GM18951 (cell line): Measurements from ENCODE around the gene RNF213.
"Not testable (repeated sequence)": the region's sequence is repeated elsewhere in the genome, so short reads cannot be mapped to it uniquely, and the experiment has no call there.

Source experiments
- POLR2A ChIP-seq: IDR thresholded peaks from 4 replicates; pipeline ENCODE4 v1.6.1; 2011; ENCODE audit warnings: mild to moderate bottlenecking; ENCODE audit not compliant: insufficient read length, insufficient read depth; ENCODE audit errors: extremely low read depth
- in situ Hi-C: fragments of 300-500 bp; cut with MboI; formaldehyde crosslinking; loops from one replicate; pipeline ENCODE4 v1.12.0; 2022; ENCODE audit warnings: low sequenced_read_pairs, mixed read lengths, inconsistent platforms; ENCODE audit not compliant: unreplicated experiment

Gene RNF213

DNA sequence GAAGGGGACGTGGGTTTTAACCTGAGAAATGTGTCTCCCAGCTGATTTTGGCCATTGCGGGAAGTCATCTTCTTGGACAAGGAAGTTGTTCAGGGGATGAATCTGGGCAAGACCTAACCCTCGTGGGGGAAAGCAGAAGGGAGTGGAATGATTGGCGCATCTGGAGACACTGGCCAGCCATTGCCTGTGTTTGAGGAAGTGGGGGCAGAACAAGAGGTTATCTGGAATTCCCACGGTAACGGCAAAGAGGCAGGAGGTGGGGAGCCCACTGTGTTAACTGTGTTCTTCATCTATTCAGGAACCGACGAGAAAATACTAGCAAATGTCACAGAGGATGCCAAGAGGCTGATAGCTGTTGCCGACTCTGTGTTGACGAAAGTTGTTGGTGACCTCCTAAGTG, 66.9 kb downstream of the RNF213 start:
- in situ Hi-C loops: no loop called here
- no peak for TF ChIP-seq POLR2A

DNA sequence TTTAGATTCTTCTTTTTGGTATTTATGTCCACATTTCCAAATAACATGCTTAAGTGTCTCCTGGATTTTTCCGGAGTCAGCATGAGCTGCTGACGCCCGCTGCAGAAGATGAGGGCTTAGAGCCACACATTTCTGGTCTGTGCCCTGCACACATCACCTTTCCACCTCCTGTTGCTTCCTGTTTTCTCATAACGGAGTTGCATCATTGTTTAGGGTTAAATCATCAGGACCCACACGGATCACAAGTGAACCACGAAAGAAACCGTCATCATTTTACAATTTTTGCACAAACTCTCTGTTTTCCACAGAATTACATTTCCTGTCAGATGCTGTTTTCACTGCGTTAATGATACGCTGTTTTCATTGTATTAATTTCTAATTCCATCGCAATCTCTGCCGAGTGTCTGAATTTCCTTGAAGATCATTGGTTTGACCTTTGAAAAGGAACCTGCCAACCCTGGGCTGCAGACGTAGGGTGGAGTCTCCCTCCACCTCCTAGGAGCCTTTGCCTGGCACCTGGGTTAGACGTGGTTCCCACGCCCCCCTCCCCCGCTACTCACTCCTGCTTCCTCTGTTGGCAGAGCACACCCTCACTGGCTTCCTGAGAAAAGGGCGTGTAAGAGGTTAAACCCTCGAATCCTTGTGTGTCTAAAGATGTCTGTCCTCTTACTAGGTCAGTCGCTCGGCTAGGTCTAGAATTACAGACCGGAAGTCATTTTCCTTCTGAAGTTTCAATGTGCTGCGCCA, 68.2 kb downstream of the RNF213 start:
- no peak for TF ChIP-seq POLR2A
- in situ Hi-C loops: no loop called here

DNA sequence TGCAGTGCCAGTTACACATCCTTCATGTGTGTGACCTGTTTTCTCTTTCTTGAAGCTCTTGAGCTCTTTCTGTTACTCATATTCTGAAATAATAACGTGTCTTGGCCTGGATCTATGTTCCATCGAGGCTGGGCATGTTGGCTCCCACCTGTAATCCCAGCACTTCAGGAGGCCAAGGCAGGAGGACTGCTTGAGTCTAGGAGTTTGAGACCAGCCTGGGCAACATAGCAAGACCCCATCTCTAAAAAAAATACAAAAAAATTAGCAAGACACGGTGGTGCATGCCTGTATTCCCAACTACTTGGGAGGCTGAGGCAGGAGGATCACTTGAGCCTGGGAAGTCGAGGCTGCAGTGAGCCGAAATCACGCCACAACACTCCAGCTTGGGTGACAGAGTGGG, 68.8 kb downstream of the RNF213 start:
- in situ Hi-C loops: not testable (repeated sequence)

DNA sequence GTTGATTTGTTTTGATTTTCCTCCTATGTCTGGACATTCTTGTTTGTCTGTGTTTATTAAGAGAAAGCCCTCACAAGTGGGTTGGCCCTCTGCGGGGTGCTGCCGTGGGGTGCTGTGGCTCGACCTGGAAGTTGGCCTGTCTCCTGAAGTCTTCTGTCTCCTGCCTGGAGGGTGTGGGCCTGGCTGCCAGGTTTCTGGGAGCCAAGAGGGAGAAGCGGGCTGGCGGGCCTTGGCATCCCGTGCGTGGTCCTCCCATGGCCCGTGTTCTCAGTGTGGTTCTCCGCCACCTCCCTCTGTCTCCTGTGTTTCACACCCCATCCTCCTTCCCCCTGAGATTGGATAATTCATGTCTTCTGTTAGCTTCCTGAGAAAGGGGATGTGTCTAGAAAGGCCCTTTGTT, 69.6 kb downstream of the RNF213 start:
- in situ Hi-C loops: no loop called here
- TF ChIP-seq POLR2A: no peak

DNA sequence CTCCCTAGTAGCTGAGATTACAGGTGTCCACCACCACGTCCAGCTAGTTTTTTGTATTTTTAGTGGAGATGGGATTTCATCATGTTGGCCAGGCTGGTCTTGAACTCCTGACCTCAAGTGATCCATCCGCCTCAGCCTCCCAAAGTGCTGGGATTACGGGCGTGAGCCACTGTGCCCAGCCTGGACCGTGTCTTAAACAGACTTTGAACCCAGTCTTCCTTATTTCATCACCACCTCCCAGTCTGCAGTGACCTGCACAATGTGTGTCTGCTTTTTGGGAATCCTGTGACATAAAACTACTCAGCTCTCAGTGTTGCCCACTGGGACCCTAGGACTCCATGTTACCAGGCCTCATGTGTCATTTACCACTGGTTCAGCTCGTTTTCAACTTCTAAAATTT, 70.3 kb downstream of the RNF213 start:
- in situ Hi-C loops: not testable (repeated sequence)

DNA sequence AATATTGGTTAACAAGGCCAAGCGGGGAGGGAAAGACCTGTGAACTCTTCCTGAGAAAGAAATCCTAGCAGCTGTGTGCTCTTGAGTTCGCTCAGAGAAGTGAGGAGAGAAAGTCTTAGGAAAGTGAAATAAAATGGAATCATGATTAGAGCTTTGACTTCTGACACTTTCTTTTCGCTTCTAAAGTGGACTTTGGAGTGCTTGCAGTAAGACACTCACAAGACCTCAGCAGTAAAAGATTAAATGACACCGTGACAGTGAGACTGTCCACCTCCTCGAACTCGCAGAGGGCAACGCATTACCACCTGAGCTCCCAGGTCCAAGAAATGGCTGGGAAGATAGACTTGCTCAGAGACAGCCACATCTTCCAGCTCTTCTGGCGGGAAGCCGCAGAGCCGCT, 71.2 kb downstream of the RNF213 start:
- in situ Hi-C loops: no loop called here
- TF ChIP-seq POLR2A: no peak

DNA sequence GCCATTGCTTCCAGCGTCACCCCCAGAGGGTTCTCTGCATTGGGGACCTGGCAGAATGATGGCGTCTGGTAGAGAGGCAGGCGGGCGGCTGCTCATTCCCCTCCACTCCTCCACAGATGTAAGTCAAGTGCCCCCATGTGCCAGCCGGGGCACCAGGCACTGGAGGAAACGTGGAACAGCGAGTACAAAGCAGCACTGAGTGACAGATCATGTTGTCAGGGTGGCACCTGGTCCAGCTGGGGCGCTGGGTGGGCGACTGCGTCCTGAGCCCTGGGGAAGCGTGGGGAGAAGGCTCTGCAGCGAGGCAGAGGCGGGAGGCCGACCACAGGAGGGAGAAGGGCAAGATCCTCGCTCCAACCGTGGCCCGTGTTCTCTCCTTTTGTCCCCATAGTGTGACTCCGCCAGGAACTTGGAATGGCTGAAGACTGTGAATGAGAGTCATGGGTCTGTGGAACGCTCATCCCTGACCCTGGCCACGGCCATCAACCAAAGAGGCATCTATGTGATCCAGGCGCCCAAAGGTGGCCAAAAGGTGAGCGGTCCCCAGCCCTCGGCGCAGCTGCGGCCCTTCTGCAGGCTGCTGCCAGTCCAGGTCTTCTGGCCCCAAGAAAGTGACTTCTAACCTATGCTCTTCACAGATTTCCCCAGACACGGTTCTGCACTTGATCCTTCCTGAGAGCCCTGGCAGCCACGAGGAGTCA, 76.7 kb downstream of the RNF213 start:
- in situ Hi-C loops: no loop called here

DNA sequence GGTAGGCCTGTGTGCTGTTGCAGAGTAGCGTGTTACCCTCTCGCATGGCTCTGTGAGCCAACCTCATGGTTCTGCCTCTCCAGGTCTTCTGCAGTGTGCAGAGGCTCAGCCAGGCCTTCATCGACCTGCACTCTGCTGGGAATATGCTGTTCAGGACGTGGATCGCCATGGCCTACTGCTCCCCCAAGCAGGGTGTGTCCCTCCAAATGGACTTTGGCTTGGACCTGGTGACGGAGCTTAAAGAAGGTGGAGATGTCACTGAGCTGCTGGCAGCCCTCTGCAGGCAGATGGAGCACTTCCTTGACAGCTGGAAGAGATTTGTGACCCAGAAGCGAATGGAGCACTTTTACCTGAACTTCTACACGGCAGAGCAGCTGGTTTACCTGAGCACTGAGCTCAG, 78.5 kb downstream of the RNF213 start:
- in situ Hi-C loops: no loop called here
- TF ChIP-seq POLR2A: no peak

More for the DNA sequence above, 76.7 kb downstream of the RNF213 start:
- TF ChIP-seq POLR2A: no peak

DNA sequence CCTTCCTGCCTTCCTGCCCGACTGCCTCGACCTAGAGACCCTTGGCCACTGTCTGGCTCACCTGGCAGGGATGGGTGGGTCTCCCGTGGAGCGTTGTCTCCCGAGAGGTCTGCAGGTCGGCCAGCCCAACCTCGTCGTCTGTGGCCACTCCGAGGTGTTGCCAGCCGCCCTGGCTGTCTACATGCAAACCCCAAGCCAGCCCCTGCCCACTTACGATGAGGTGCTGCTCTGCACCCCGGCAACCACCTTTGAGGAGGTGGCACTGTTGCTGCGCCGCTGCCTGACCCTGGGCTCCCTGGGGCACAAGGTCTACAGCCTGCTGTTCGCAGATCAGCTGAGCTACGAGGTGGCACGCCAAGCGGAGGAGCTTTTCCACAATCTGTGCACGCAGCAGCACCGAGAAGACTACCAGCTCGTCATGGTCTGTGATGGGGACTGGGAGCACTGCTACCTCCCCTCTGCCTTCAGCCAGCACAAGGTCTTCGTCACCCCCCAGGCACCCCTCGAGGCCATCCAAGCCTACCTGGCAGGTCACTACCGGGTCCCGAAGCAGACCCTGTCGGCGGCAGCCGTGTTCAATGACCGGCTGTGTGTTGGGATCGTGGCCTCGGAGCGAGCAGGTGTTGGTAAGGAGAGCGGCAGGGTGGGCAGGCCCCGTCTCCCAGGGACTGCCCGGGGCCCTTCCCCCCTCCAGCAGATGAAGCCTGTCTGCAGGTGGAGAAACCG, 79.2 kb downstream of the RNF213 start:
- in situ Hi-C loops: no loop called here
- TF ChIP-seq POLR2A: peak; percentile 9

DNA sequence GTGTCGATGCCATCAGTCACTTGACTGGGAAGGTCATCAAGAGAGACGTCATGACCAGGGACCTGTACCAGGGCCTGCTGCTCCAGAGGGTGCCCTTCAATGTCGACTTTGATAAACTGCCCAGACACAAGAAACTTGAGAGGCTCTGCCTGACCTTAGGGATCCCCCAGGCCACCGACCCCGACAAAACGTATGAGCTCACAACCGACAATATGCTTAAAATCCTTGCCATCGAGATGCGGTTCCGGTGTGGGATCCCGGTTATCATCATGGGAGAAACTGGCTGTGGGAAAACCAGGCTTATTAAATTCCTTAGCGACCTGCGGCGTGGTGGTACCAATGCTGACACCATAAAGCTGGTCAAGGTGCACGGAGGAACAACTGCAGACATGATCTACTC, 84.7 kb downstream of the RNF213 start:
- in situ Hi-C loops: no loop called here

DNA sequence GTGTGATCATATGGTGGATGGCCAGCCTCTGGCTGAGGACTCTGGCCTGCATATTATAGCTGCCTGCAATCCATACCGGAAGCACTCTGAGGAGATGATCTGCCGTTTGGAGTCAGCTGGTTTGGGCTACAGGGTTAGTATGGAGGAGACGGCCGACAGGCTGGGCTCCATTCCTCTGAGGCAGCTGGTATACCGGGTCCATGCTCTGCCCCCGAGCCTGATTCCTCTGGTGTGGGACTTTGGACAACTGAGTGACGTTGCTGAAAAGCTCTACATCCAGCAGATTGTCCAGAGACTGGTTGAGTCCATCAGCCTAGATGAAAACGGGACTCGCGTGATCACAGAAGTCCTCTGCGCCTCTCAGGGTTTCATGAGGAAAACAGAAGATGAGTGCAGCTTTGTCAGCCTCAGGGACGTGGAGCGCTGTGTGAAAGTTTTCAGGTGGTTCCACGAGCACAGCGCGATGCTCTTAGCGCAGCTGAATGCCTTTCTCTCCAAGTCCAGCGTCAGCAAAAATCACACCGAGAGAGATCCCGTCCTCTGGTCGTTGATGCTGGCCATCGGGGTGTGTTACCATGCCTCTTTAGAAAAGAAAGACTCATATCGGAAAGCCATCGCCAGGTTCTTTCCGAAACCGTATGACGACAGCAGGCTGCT, 85.3 kb downstream of the RNF213 start:
- no peak for TF ChIP-seq POLR2A
- in situ Hi-C loops: no loop called here

More for the DNA sequence above, 84.7 kb downstream of the RNF213 start:
- TF ChIP-seq POLR2A: no peak

DNA sequence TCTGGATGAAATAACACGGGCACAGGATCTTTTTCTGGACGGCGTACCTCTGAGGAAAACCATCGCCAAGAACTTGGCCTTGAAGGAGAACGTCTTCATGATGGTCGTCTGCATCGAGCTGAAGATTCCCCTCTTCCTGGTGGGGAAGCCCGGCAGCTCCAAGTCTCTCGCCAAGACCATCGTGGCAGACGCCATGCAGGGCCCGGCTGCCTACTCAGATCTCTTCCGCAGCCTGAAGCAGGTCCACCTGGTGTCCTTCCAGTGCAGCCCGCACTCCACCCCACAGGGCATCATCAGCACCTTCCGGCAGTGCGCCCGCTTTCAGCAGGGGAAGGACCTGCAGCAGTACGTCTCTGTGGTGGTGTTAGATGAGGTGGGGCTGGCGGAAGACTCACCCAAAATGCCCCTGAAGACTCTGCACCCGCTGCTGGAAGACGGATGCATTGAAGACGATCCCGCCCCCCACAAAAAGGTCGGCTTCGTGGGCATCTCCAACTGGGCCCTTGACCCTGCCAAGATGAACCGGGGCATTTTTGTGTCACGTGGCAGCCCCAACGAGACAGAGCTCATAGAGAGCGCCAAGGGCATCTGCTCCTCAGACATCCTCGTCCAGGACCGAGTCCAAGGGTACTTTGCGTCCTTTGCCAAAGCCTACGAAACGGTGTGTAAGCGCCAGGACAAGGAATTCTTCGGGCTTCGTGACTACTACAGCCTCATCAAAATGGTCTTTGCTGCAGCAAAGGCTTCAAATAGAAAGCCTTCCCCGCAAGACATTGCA, 86.0 kb downstream of the RNF213 start:
- in situ Hi-C loops: no loop called here
- TF ChIP-seq POLR2A: no peak

DNA sequence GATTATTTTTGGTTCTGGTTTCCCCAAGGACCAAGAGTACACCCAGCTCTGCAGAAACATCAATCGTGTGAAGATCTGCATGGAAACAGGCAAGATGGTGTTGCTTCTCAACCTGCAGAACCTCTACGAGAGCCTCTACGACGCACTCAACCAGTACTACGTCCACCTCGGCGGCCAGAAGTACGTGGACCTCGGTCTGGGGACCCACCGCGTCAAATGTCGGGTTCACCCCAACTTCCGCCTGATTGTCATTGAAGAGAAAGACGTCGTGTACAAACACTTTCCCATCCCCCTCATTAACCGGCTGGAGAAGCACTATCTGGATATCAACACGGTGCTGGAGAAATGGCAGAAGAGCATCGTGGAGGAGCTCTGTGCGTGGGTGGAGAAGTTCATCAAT, 86.9 kb downstream of the RNF213 start:
- in situ Hi-C loops: no loop called here

More for the DNA sequence above, 86.9 kb downstream of the RNF213 start:
- no peak for TF ChIP-seq POLR2A
